ENCODE results near the gene TRAPPC6A. TPM values are rescaled to one million over a fixed set of nuclear protein-coding genes. Genes with fewer than 3 reads are reported as not detected.

TRAPPC6A gene
- total and polyA plus RNA-seq, 7 experiments from 2014 or later, result 44.6 to 174 (median 55.1) TPM

DNA sequence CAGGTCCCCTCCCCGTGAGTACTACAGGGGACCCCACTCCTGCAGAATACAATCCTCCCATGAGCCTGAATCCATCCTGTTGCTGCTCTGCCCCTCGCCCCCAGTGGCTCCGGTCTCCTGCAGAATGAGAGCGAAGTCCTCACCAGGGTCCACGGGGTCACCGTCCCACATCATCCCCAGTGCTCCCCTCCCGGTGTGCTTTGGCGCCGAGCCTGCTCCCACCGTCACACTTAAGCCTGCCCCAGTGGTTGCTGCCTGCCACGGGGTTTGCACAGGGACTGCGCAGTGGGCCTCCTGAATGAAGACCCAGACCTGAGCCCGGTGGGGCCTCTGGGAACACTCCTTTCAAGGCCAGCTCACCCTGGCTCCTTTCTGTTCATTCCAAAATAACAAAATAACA is 47.8 kb downstream of the TRAPPC6A start:
- no peak overlapping the region for H3K27ac ChIP-seq (ENCODE audit: low read depth, low read length)
- H3K4me1 Mint-ChIP-seq, result peaks cover 5 to 17% (median 9%) of the 10 kb centered on the region in 7 donors

DNA sequence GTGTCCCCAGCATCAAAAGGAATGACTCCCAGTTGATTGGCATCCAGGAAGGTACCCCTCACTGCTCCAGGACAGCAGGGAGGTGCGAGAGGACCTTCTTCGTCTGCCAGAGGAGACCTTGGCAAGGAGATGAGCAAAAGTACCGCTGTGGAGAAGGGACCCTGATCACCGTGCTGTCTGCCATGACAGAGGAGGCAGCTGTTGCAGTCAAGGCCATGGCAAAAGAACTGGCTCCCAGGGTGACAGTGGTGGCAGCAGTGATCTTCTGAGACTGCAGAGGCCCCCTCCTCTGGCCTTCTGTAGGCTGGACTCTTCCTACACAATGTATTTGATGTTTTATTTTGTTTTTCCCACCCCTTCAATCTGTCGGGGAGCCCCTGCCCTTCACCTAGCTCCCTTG is 49.2 kb downstream of the TRAPPC6A start:
- intact Hi-C loops (cut with micrococcal nuclease), result loop anchor here in 1 of 2 donors (5.0 kb wide), 1 partner anchor 37 kb away; the partner anchor contains the start of gene PPP1R37
- peaks cover 0 to 4% of the 10 kb centered on the region in 2 donors for H3K4me1 ChIP-seq (ENCODE audit: control insufficient read depth in 2 of 2, insufficient read depth in 2 of 2, low read length in 2 of 2)
- H3K27ac ChIP-seq (ENCODE audit: low read depth, low read length), result no peak overlapping the region
- H3K4me3 Mint-ChIP-seq, result no peak overlapping the region
- ChIA-PET CTCF (no interaction called here), POLR2A (no interaction called here)
- H3K27me3 Mint-ChIP-seq, result no peaks in the 10 kb centered on the region
- H3K9me3 Mint-ChIP-seq, result no peaks in the 10 kb centered on the region
- H3K9me3 ChIP-seq (ENCODE audit: control insufficient read depth in 2 of 3, low read length in 3 of 3), result no peaks in the 10 kb centered on the region
- no peaks in the 10 kb centered on the region for H3K27me3 ChIP-seq (ENCODE audit: control insufficient read depth in 2 of 2, insufficient read depth in 2 of 2, low read length in 2 of 2)
- no peak overlapping the region for H3K27ac Mint-ChIP-seq
- H3K36me3 Mint-ChIP-seq, result no peaks in the 10 kb centered on the region
- H3K36me3 ChIP-seq (ENCODE audit: control insufficient read depth in 2 of 3, insufficient read depth in 3 of 3, low read length in 3 of 3), result peaks cover 0 to 7% (median 0%) of the 10 kb centered on the region in 3 experiments
- no peak overlapping the region for H3K4me3 ChIP-seq (ENCODE audit: low read length)
- DNase-seq (no peak), ATAC-seq (no peak)
- H3K4me1 Mint-ChIP-seq, result peaks cover 5 to 24% (median 10%) of the 10 kb centered on the region in 7 donors

More for the DNA sequence above, 47.8 kb downstream of the TRAPPC6A start:
- Mint-ChIP-seq H3K9me3 (no peaks in the 10 kb centered on the region), H3K27me3 (no peaks in the 10 kb centered on the region), H3K27ac (no peak overlapping the region), H3K36me3 (no peaks in the 10 kb centered on the region), H3K4me3 (no peak overlapping the region)
- Histone ChIP-seq H3K27me3 (ENCODE audit: control insufficient read depth in 2 of 2, insufficient read depth in 2 of 2, low read length in 2 of 2) (no peaks in the 10 kb centered on the region), H3K36me3 (ENCODE audit: control insufficient read depth in 2 of 3, insufficient read depth in 3 of 3, low read length in 3 of 3) (peaks cover 0 to 7% (median 0%) of the 10 kb centered on the region in 3 experiments), H3K4me1 (ENCODE audit: control insufficient read depth in 2 of 2, insufficient read depth in 2 of 2, low read length in 2 of 2) (peaks cover 0 to 4% of the 10 kb centered on the region in 2 donors), H3K4me3 (ENCODE audit: low read length) (no peak overlapping the region), H3K9me3 (ENCODE audit: control insufficient read depth in 2 of 3, low read length in 3 of 3) (no peaks in the 10 kb centered on the region)
- DNase-seq (no peak), ATAC-seq (no peak)
- CTCF ChIA-PET, result no interaction called here
- POLR2A ChIA-PET, result no interaction called here
- intact Hi-C loops (cut with micrococcal nuclease), result no loop called here

DNA sequence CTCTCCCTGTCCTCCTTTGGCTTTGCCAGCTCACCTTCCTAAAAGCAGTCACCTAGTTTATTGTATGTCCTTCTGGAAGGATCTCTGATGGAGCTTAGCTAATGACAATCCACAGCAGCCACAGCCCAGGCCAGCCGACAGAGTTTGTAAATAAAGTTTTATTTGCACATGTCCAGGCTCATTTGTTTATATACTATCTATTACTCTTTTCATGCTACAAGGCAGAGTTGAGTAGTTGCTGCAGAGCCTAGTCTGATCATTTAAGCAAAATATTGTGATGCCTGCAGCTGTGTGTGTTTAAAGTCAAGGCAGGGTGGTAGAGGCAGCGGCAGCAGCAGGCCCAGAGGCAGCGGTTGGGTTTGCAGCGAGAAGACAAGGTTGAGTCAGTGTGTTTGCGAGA is 49.9 kb downstream of the TRAPPC6A start:
- no peaks in the 10 kb centered on the region for H3K9me3 ChIP-seq (ENCODE audit: control insufficient read depth in 2 of 3, low read length in 3 of 3)
- no peaks in the 10 kb centered on the region for H3K36me3 Mint-ChIP-seq
- ChIA-PET POLR2A (no interaction called here), CTCF (no interaction called here)
- no peak for DNase-seq
- no peaks in the 10 kb centered on the region for H3K9me3 Mint-ChIP-seq
- no peak overlapping the region for H3K27ac ChIP-seq (ENCODE audit: low read depth, low read length)
- H3K4me1 ChIP-seq (ENCODE audit: control insufficient read depth in 2 of 2, insufficient read depth in 2 of 2, low read length in 2 of 2), result peaks cover 0 to 4% of the 10 kb centered on the region in 2 donors
- no peaks in the 10 kb centered on the region for H3K27me3 Mint-ChIP-seq
- peaks cover 5 to 26% (median 13%) of the 10 kb centered on the region in 7 donors for H3K4me1 Mint-ChIP-seq
- intact Hi-C loops (cut with micrococcal nuclease), result loop anchor here in 1 of 2 donors (5.0 kb wide), 1 partner anchor 36 kb away; the partner anchor contains the start of gene PPP1R37
- no peak overlapping the region for H3K4me3 ChIP-seq (ENCODE audit: low read length)
- H3K4me3 Mint-ChIP-seq, result no peak overlapping the region
- no peak for ATAC-seq
- no peaks in the 10 kb centered on the region for H3K27me3 ChIP-seq (ENCODE audit: control insufficient read depth in 2 of 2, insufficient read depth in 2 of 2, low read length in 2 of 2)
- no peak overlapping the region for H3K27ac Mint-ChIP-seq
- peaks cover 0 to 7% (median 0%) of the 10 kb centered on the region in 3 experiments for H3K36me3 ChIP-seq (ENCODE audit: control insufficient read depth in 2 of 3, insufficient read depth in 3 of 3, low read length in 3 of 3)

DNA sequence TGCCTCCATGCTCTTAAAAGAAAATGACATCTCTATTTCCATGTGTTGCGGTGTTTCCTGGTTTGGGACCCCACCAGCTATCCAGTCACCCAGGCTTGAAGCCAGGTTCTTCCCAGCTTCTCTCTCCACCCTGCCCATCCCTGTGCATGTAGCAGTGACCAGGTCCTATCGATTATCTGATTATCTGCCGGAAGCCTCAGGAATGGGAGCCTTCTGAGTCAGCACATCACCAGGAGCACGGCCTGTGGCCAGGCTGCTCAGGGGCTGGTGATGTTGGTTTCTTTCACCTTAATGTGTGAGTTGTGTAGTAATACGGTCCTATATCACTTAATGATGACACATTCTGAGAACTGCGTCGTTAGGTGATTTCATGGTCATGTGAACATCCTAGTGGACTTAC is 51.4 kb downstream of the TRAPPC6A start:
- Mint-ChIP-seq H3K27me3 (no peaks in the 10 kb centered on the region), H3K27ac (no peak overlapping the region), H3K36me3 (no peaks in the 10 kb centered on the region), H3K4me1 (peaks cover 7 to 35% (median 21%) of the 10 kb centered on the region in 7 donors), H3K9me3 (no peaks in the 10 kb centered on the region), H3K4me3 (peak overlapping the region in 1 of 10 donors; percentile 2)
- POLR2A ChIA-PET, result no interaction called here
- Histone ChIP-seq H3K4me1 (ENCODE audit: control insufficient read depth in 2 of 2, insufficient read depth in 2 of 2, low read length in 2 of 2) (peaks cover 4% of the 10 kb centered on the region in 2 donors), H3K4me3 (ENCODE audit: low read length) (no peak overlapping the region), H3K27ac (ENCODE audit: low read depth, low read length) (no peak overlapping the region), H3K9me3 (ENCODE audit: control insufficient read depth in 2 of 3, low read length in 3 of 3) (no peaks in the 10 kb centered on the region), H3K36me3 (ENCODE audit: control insufficient read depth in 2 of 3, insufficient read depth in 3 of 3, low read length in 3 of 3) (peaks cover 0 to 7% (median 0%) of the 10 kb centered on the region in 3 experiments), H3K27me3 (ENCODE audit: control insufficient read depth in 2 of 2, insufficient read depth in 2 of 2, low read length in 2 of 2) (no peaks in the 10 kb centered on the region)
- no peak for DNase-seq
- CTCF ChIA-PET, result interaction anchor here (0.7 to 2.8 kb wide), 5 partner anchors 8 to 352 kb away, joined by 3 to 17 read pairs (median 3); no protein-coding TSS in a partner anchor
- intact Hi-C loops (cut with micrococcal nuclease), result loop anchor here (1.0 to 5.0 kb wide), 3 partner anchors 23 to 34 kb away; partner anchors contain the start of gene PPP1R37 (in 2 of the 2)
- no peak for ATAC-seq

DNA sequence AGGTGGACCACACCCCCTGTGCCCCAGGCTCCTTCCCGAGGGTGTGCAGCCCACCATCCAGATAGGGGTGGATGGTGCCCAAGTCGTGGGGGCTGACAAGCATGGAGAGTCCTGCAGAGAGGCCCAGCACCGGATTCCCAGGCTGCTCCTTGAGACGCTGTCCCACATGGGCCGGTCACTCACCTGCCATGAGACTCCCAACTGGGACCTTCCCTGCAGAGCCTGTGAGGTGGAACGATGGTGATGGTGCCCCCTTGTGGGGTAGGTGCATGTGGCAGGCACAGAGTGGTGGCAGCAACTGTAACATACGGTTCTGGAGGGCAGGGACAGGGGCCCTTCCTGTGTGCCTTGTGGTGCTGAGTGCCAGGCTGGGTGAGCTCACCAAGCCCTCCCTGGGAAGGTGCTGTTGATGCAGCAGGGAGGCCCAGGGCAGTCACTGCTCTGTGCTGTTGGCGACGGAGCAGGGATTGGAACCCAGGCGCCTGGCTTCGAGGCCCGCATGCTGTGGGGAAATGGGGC is 52.0 kb downstream of the TRAPPC6A start:
- H3K36me3 Mint-ChIP-seq, result no peaks in the 10 kb centered on the region
- Histone ChIP-seq H3K27me3 (ENCODE audit: control insufficient read depth in 2 of 2, insufficient read depth in 2 of 2, low read length in 2 of 2) (no peaks in the 10 kb centered on the region), H3K4me1 (ENCODE audit: control insufficient read depth in 2 of 2, insufficient read depth in 2 of 2, low read length in 2 of 2) (peaks cover 4 to 10% of the 10 kb centered on the region in 2 donors), H3K27ac (ENCODE audit: low read depth, low read length) (no peak overlapping the region), H3K4me3 (ENCODE audit: low read length) (no peak overlapping the region), H3K9me3 (ENCODE audit: control insufficient read depth in 2 of 3, low read length in 3 of 3) (no peaks in the 10 kb centered on the region), H3K36me3 (ENCODE audit: control insufficient read depth in 2 of 3, insufficient read depth in 3 of 3, low read length in 3 of 3) (peaks cover 0 to 7% (median 0%) of the 10 kb centered on the region in 3 experiments)
- no peaks in the 10 kb centered on the region for H3K27me3 Mint-ChIP-seq
- no peak overlapping the region for H3K4me3 Mint-ChIP-seq
- CTCF ChIA-PET, result interaction anchor here (0.7 to 2.8 kb wide), 5 partner anchors 11 to 352 kb away, joined by 3 to 17 read pairs (median 3); no protein-coding TSS in a partner anchor
- no peak overlapping the region for H3K27ac Mint-ChIP-seq
- DNase-seq (peak; percentile 37 to 74 (median 58)), ATAC-seq (peak; percentile 93)
- no peaks in the 10 kb centered on the region for H3K9me3 Mint-ChIP-seq
- H3K4me1 Mint-ChIP-seq, result peaks cover 13 to 40% (median 27%) of the 10 kb centered on the region in 7 donors
- intact Hi-C loops (cut with micrococcal nuclease), result loop anchor here (1.0 to 5.0 kb wide), 3 partner anchors 23 to 34 kb away; partner anchors contain the start of gene PPP1R37 (in 2 of the 2)
- POLR2A ChIA-PET, result no interaction called here

DNA sequence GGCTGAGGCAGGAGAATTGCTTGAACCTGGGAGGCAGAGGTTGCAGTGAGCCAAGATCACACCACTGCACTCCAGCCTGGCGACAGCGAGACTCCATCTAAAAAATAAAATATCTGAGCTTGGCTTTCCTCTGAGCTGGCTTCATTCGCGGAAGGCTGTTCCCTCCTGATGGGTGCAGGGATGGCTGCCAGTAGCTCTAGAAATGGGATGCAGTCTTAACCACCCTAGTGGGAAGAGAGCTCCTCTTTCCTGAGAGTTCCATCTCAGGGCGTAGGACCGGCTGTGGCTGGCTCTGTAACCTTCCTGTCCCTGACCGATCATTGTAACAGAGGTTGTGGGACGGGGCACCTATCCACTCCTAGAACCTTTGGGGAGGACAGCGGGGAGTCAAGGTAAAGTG is 52.7 kb downstream of the TRAPPC6A start:
- H3K27me3 Mint-ChIP-seq, result no peaks in the 10 kb centered on the region
- H3K9me3 Mint-ChIP-seq, result no peaks in the 10 kb centered on the region
- Histone ChIP-seq H3K27ac (ENCODE audit: low read depth, low read length) (no peak overlapping the region), H3K36me3 (ENCODE audit: control insufficient read depth in 2 of 3, insufficient read depth in 3 of 3, low read length in 3 of 3) (peaks cover 0 to 7% (median 0%) of the 10 kb centered on the region in 3 experiments), H3K4me1 (ENCODE audit: control insufficient read depth in 2 of 2, insufficient read depth in 2 of 2, low read length in 2 of 2) (peaks cover 4 to 10% of the 10 kb centered on the region in 2 donors), H3K4me3 (ENCODE audit: low read length) (no peak overlapping the region), H3K27me3 (ENCODE audit: control insufficient read depth in 2 of 2, insufficient read depth in 2 of 2, low read length in 2 of 2) (no peaks in the 10 kb centered on the region), H3K9me3 (ENCODE audit: control insufficient read depth in 2 of 3, low read length in 3 of 3) (no peaks in the 10 kb centered on the region)
- DNase-seq, result no peak
- no peak overlapping the region for H3K27ac Mint-ChIP-seq
- ATAC-seq, result no peak
- no peak overlapping the region for H3K4me3 Mint-ChIP-seq
- H3K36me3 Mint-ChIP-seq, result no peaks in the 10 kb centered on the region
- ChIA-PET CTCF (interaction anchor here (0.6 to 2.8 kb wide), 6 partner anchors 22 to 149 kb away, joined by 3 to 17 read pairs (median 3); no protein-coding TSS in a partner anchor), POLR2A (interaction anchor here (0.8 kb wide), 1 partner anchor 33 kb away, joined by 4 read pairs; the partner anchor contains the start of gene PPP1R37)
- intact Hi-C loops (cut with micrococcal nuclease), result loop anchor here in 1 of 2 donors (5.0 kb wide), 1 partner anchor 33 kb away; the partner anchor contains the start of gene PPP1R37
- peaks cover 16 to 46% (median 31%) of the 10 kb centered on the region in 7 donors for H3K4me1 Mint-ChIP-seq
